Esophagus squamous epithelium (tissue), 5 donors: ENCODE measurements around the gene RMND1. TPM values are rescaled to one million over a fixed set of nuclear protein-coding genes. Genes with fewer than 3 reads are reported as not detected.

ENCODE experiments used
- DNase-seq: peaks from one replicate; lab custom pipeline; 2025; lab: John Stamatoyannopoulos, UW
- H3K27ac ChIP-seq, 4 donors: fragments of 200-600 bp; sonication (generic); one replicate each; pipeline ENCODE4 v1.5.1; 2016 to 2019; ENCODE audit warnings: mild to moderate bottlenecking in 1 of 4
- H3K27me3 ChIP-seq, 4 donors: fragments of 200-600 bp; sonication (generic); 1 replicate in 3 of 4; 2 replicates in 1 of 4; pipeline versions ENCODE4 v1.5.1 to v1.6.0; 2017 to 2021; ENCODE audit warnings: antibody characterized with exemption in 1 of 4
- H3K36me3 ChIP-seq, 3 donors: fragments of 200-600 bp; sonication (generic); one replicate each; pipeline ENCODE4 v1.5.1; 2016 to 2019
- H3K4me1 ChIP-seq, 3 donors: fragments of 200-600 bp; sonication (generic); one replicate each; pipeline ENCODE4 v1.5.1; 2017 to 2019
- H3K4me3 ChIP-seq, 4 donors: fragments of 200-600 bp; sonication (generic); 1 replicate in 3 of 4; 2 replicates in 1 of 4; pipeline ENCODE4 v1.5.1; 2016 to 2019; ENCODE audit warnings: mild to moderate bottlenecking in 2 of 4, moderate library complexity in 1 of 4
- H3K9me3 ChIP-seq, 3 donors: fragments of 200-600 bp; sonication (generic); one replicate each; pipeline ENCODE4 v1.5.1; 2016 to 2019
- CTCF ChIP-seq, 6 experiments: fragments of 450-650 bp in 4 of 6; fragments of 200-600 bp in 2 of 6; sonication (generic) in 2 of 6; IDR thresholded peaks; one replicate each; pipeline ENCODE4 v1.5.1; 2016 to 2019; ENCODE audit warnings: antibody characterized with exemption in 6 of 6, mild to moderate bottlenecking in 4 of 6, moderate library complexity in 4 of 6
- POLR2A ChIP-seq, 4 donors: fragments of 450-650 bp; IDR thresholded peaks; one replicate each; pipeline ENCODE4 v1.6.1; 2017; ENCODE audit warnings: antibody characterized with exemption in 4 of 4, mild to moderate bottlenecking in 4 of 4, moderate library complexity in 3 of 4
- WGBS, 2 donors: methylation state at CpG; one replicate each; pipeline ENCODE4 v1.1.5; 2018; 5-methylcytosine and 5-hydroxymethylcytosine counted together
- intact Hi-C: fragments of 100-400 bp; cut with DNase I; formaldehyde crosslinking; loops from one replicate; pipeline ENCODE4 v1.15.0; 2022
- total RNA-seq, 4 donors: library from RNA; depleted of rRNA; stranded (reverse); fragments of >200 nt; gene quantifications; one replicate each; pipeline ENCODE4 v1.1.0, GENCODE V29; 2016
- donor health status: DM: yes; HTN: yes; CAD: no.

Gene RMND1
- total RNA-seq, 4 donors from 2014 or later, result 4.6 to 25.9 (median 15.3) TPM

- DNase-seq, result no peak
- Histone ChIP-seq H3K9me3 (no peaks in the 10 kb centered on the region), H3K27me3 (no peaks in the 10 kb centered on the region), H3K27ac (no peak overlapping the region), H3K4me3 (no peak overlapping the region), H3K36me3 (peaks cover 0 to 54% (median 9%) of the 10 kb centered on the region in 3 donors), H3K4me1 (peaks cover 0 to 29% (median 0%) of the 10 kb centered on the region in 3 donors)
- intact Hi-C loops, result no loop called here
- TF ChIP-seq CTCF (IDR thresholded peaks at IDR 0.05), result no peak
- TF ChIP-seq POLR2A (IDR thresholded peaks at IDR 0.05), result no peak
- 67 to 82% methylated on average over 5 of the region's 5 CpGs for WGBS, 2 donors
These were observed 79.8 kb downstream of the RMND1 start for GRCh38 chr6:151372164-151372563.

- peaks cover 0 to 24% (median 0%) of the 10 kb centered on the region in 3 donors for H3K4me1 ChIP-seq
- no peak overlapping the region for H3K4me3 ChIP-seq
- no peak for TF ChIP-seq POLR2A (IDR thresholded peaks at IDR 0.05)
- TF ChIP-seq CTCF (IDR thresholded peaks at IDR 0.05), result no peak
- intact Hi-C loops, result no loop called here
- H3K27me3 ChIP-seq, result no peaks in the 10 kb centered on the region
- peaks cover 4 to 69% (median 9%) of the 10 kb centered on the region in 3 donors for H3K36me3 ChIP-seq
- H3K9me3 ChIP-seq, result no peaks in the 10 kb centered on the region
- H3K27ac ChIP-seq, result no peak overlapping the region
- DNase-seq, result no peak
- 87 to 91% methylated on average over 6 of the region's 6 CpGs for WGBS, 2 donors
These were observed 81.3 kb downstream of the RMND1 start for GRCh38 chr6:151370509-151371078.

DNA sequence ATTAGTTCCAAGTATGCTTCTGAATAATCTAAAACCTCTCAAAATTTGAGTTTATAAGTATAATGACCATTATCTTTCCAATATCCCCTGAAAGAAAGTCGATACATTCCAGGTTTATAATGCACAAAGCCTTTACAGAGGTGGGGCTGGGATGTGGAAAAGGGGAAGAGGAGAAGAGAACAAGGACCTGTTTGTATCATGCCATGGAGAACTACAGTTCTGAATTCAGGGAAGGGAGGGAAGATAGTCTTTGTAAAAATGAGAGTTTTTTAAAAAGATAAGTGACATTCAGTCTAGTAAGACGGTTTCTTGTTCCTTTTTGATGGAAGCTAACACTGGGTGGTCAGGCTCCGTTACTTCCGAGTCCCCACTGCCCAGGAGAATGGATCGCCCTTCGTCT lies 86.7 kb downstream of the RMND1 start:
- no peaks in the 10 kb centered on the region for H3K27me3 ChIP-seq
- TF ChIP-seq POLR2A (IDR thresholded peaks at IDR 0.05) (no peak), CTCF (IDR thresholded peaks at IDR 0.05) (no peak)
- 95 to 99% methylated on average over 6 of the region's 6 CpGs for WGBS, 2 donors

DNA sequence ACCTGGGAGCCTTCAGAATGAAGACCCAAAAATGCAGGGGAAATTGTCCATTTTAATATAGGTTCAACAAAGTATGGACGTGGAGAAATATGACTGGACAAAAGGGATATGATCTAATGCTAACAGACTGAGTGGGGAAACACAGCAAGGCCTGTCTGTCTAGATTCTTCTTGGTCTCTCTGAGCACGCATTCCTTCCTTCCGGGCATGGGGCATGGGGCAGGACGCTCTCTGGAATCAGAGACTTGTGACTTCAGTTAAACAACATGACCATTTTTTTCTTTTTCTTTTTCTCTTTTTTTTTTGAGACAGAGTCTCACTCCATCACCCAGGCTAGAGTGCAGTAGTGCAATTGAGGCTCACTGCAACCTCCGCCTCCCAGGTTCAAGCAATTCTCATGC lies 92.4 kb downstream of the RMND1 start:
- no peak for DNase-seq
- no peaks in the 10 kb centered on the region for H3K9me3 ChIP-seq
- peaks cover 0 to 6% (median 0%) of the 10 kb centered on the region in 3 donors for H3K4me1 ChIP-seq
- no peak overlapping the region for H3K27ac ChIP-seq
- H3K36me3 ChIP-seq, result peaks cover 0 to 35% (median 0%) of the 10 kb centered on the region in 3 donors
- intact Hi-C loops, result no loop called here
- no peak for TF ChIP-seq CTCF (IDR thresholded peaks at IDR 0.05)
- no peak for TF ChIP-seq POLR2A (IDR thresholded peaks at IDR 0.05)
- no peaks in the 10 kb centered on the region for H3K27me3 ChIP-seq
- WGBS, 2 donors, result 79 to 92% methylated on average over 5 of the region's 5 CpGs
- H3K4me3 ChIP-seq, result no peak overlapping the region

More for the DNA sequence above, 86.7 kb downstream of the RMND1 start:
- Histone ChIP-seq H3K36me3 (peaks cover 0 to 83% (median 4%) of the 10 kb centered on the region in 3 donors), H3K27ac (no peak overlapping the region), H3K4me1 (no peaks in the 10 kb centered on the region), H3K9me3 (no peaks in the 10 kb centered on the region), H3K4me3 (no peak overlapping the region)
- intact Hi-C loops, result no loop called here
- DNase-seq, result no peak

DNA sequence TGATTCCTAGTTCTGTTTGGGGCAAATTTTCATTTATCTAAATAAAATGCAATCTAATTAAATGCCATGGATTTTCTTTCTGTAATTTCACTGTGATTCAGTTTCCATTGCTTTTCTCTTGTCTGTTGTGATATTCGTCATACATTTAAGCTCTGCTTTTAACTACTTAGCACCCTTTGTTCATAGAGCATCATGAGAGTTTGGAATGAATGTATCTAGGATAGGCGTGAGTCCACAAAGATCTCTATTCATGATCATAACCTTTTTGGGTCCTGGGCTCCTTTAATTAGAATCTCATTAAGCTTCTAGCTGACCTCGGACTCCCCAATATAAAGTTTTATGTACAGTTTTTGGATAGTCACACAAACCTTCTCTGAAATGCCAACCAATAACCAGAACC lies 93.5 kb downstream of the RMND1 start:
- Histone ChIP-seq H3K36me3 (peaks cover 0 to 31% (median 0%) of the 10 kb centered on the region in 3 donors), H3K4me3 (no peak overlapping the region), H3K4me1 (peaks cover 0 to 6% (median 0%) of the 10 kb centered on the region in 3 donors), H3K27me3 (no peaks in the 10 kb centered on the region), H3K9me3 (no peaks in the 10 kb centered on the region), H3K27ac (no peak overlapping the region)
- intact Hi-C loops, result no loop called here
- no peak for TF ChIP-seq POLR2A (IDR thresholded peaks at IDR 0.05)
- TF ChIP-seq CTCF (IDR thresholded peaks at IDR 0.05), result no peak
- no peak for DNase-seq
- WGBS, 2 donors, result 83 to 87% methylated on average over 3 of the region's 3 CpGs
